Fibroblast of lung (primary cell): ENCODE measurements around the gene CCDC87. TPM values are rescaled to one million over a fixed set of nuclear protein-coding genes. Genes with fewer than 3 reads are reported as not detected.

Experiments used
- DNase-seq, 2 donors: peaks; one replicate each; pipeline versions ENCODE4 v3.0.0 to v3.0.0-alpha.2; 2010; ENCODE audit warnings: low read depth in 2 of 2
- H2AFZ ChIP-seq: 2 replicates; pipeline ENCODE4 v1.5.1; 2012; ENCODE audit warnings: low read length, control low read depth, inconsistent platforms
- H3K27ac ChIP-seq: 2 replicates; pipeline ENCODE4 v1.5.1; 2011; ENCODE audit warnings: low read length, control low read depth; ENCODE audit not compliant: insufficient read depth
- H3K27me3 ChIP-seq: 2 replicates; pipeline ENCODE4 v1.5.1; 2011; ENCODE audit warnings: mild to moderate bottlenecking, low read length; ENCODE audit not compliant: control insufficient read depth, insufficient read depth
- H3K36me3 ChIP-seq: 2 replicates; pipeline ENCODE4 v1.5.1; 2011; ENCODE audit warnings: low read length; ENCODE audit not compliant: control insufficient read depth, insufficient read depth
- H3K4me1 ChIP-seq: 2 replicates; pipeline ENCODE4 v1.5.1; 2011; ENCODE audit warnings: low read length; ENCODE audit not compliant: control insufficient read depth, insufficient read depth; ENCODE audit errors: extremely low read depth
- H3K4me2 ChIP-seq: 2 replicates; pipeline ENCODE4 v1.5.1; 2011; ENCODE audit warnings: low read length, control low read depth; ENCODE audit not compliant: insufficient read depth; ENCODE audit errors: extremely low read depth
- H3K4me3 ChIP-seq, 4 experiments: fragments of 200-600 bp in 1 of 4; sonication (generic) in 1 of 4; replicated peaks in 1 of 4; 2 replicates each; pipeline ENCODE4 v1.5.1; 2011 to 2016; ENCODE audit warnings: low read length in 4 of 4, low read depth in 3 of 4, mild to moderate bottlenecking in 3 of 4, control low read depth in 2 of 4, inconsistent platforms in 1 of 4, mixed read lengths in 1 of 4; ENCODE audit not compliant: insufficient read depth in 1 of 4; ENCODE audit errors: control extremely low read depth in 1 of 4
- H3K79me2 ChIP-seq: 2 replicates; pipeline ENCODE4 v1.5.1; 2012; ENCODE audit warnings: mild to moderate bottlenecking, low read length, inconsistent platforms; ENCODE audit not compliant: control insufficient read depth, insufficient read depth
- H3K9ac ChIP-seq: 2 replicates; pipeline ENCODE4 v1.5.1; 2011; ENCODE audit warnings: mild to moderate bottlenecking, low read length, control low read depth; ENCODE audit not compliant: insufficient read depth
- H3K9me3 ChIP-seq: 2 replicates; pipeline ENCODE4 v1.5.1; 2012; ENCODE audit warnings: low read depth, low read length; ENCODE audit not compliant: control insufficient read depth, insufficient read depth
- H4K20me1 ChIP-seq: 2 replicates; pipeline ENCODE4 v1.5.1; 2011; ENCODE audit warnings: low read length; ENCODE audit not compliant: control insufficient read depth, insufficient read depth; ENCODE audit errors: extremely low read depth
- CTCF ChIP-seq, 2 donors: IDR thresholded peaks in 1 of 2; conservative IDR thresholded peaks in 1 of 2; 1 replicate in 1 of 2; 2 replicates in 1 of 2; pipeline ENCODE4 v1.5.1; 2011 to 2012; ENCODE audit warnings: low read length in 2 of 2, control low read depth in 1 of 2, inconsistent platforms in 1 of 2, low read depth in 1 of 2, mild to moderate bottlenecking in 1 of 2
- EZH2 ChIP-seq: IDR thresholded peaks from 2 replicates; pipeline ENCODE4 v1.5.1; 2012; ENCODE audit warnings: low read length, control low read depth, mild to moderate bottlenecking; ENCODE audit errors: missing control alignments
- polyA plus RNA-seq, 2 donors: library from polyadenylated mRNA; depleted of rRNA in 1 of 2; stranded (reverse) in 1 of 2; unstranded in 1 of 2; fragments of >200 nt; gene quantifications; 2 replicates each; pipeline ENCODE4 v1.2.1, GENCODE V29; 2011 to 2012; ENCODE audit warnings: missing spikeins in 1 of 2
- total RNA-seq: library from RNA; depleted of rRNA; stranded (reverse); fragments of >200 nt; gene quantifications from 2 replicates; pipeline ENCODE4 v1.2.1, GENCODE V29; 2014

The CCDC87 gene
- total and polyA plus RNA-seq, 2 donors (not counting 1 experiment from before 2014, with no cell fraction given) = 0.11 to 0.33 TPM

DNA sequence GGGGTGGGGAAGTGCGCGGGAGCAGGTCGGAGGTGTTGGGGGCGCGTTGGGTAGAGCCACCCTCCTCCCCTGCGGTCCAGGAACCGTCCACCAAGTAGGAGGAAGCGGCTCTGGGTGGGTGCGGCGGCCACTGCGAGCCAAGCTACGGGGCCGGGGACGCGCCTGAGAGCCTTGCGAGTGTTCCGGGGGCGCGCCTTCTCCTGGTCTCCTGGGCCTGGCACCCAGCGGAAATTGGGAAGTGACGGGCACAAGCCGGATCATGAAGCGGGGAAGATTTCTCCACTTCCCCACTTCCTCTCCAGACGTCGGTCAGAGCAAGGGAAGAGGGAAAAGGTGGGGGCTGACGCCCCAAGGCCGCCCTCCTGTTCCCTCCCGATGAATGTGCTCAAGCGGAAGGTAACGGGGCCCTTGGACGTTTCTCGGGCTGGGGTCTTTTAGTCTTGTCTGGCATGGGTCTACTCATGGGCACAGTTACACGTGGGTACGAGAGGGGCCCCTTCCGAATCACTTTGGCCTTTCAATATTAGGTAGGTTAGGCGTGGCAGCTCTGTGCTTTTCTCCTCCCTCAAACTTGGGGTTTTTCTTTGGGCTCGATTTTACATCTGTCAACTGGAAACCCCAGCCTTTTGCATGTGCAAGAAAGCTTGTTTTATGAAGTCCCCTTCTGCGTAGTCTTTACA lies 24.4 kb upstream of the CCDC87 start:
- peak overlapping the region; percentile 97 for H3K4me2 ChIP-seq
- peak in 1 of 2 donors; percentile 62 for DNase-seq
- H3K27me3 ChIP-seq = no peaks in the 10 kb centered on the region
- H3K9ac ChIP-seq = peak overlapping the region; percentile 96
- no peaks in the 10 kb centered on the region for H3K4me1 ChIP-seq
- H3K4me3 ChIP-seq = peak overlapping the region; percentile 81 to 92 (median 86)
- H3K27ac ChIP-seq = peak overlapping the region; percentile 97
- no peaks in the 10 kb centered on the region for H3K9me3 ChIP-seq
- TF ChIP-seq CTCF (conservative IDR thresholded peaks at IDR 0.05 in 1 of 2, IDR thresholded peaks at IDR 0.05 in 1 of 2; ENCODE audit: low read depth in 1 of 2, low read length in 2 of 2) (no peak), EZH2 (no peak)
- H4K20me1 ChIP-seq = peaks cover 2% of the 10 kb centered on the region
- H3K36me3 ChIP-seq = no peaks in the 10 kb centered on the region
- H3K79me2 ChIP-seq = peaks cover 57% of the 10 kb centered on the region
- H2AFZ ChIP-seq = no peak overlapping the region

- TF ChIP-seq EZH2 (no peak), CTCF (conservative IDR thresholded peaks at IDR 0.05 in 1 of 2, IDR thresholded peaks at IDR 0.05 in 1 of 2; ENCODE audit: low read depth in 1 of 2, low read length in 2 of 2) (no peak)
- Histone ChIP-seq H4K20me1 (peaks cover 2% of the 10 kb centered on the region), H3K9me3 (no peaks in the 10 kb centered on the region), H3K9ac (peak within 1 kb of the TSS; percentile 96), H3K27ac (peak within 1 kb of the TSS; percentile 97), H3K27me3 (no peaks in the 10 kb centered on the region), H3K4me3 (peak within 1 kb of the TSS; percentile 81 to 92 (median 86)), H3K4me1 (no peaks in the 10 kb centered on the region), H3K4me2 (peak within 1 kb of the TSS; percentile 97), H3K36me3 (no peaks in the 10 kb centered on the region), H3K79me2 (peaks cover 50% of the 10 kb centered on the region), H2AFZ (peak within 1 kb of the TSS; percentile 74)
- DNase-seq = peak; percentile 99
Measured at GRCh38 chr11:66616379-66617154, 23.7 kb upstream of the CCDC87 start, which contains the start of gene RBM14. RBM14 (plus strand) TSS chr11:66616630; CDS start chr11:66616721, 91 bp downstream.

DNA sequence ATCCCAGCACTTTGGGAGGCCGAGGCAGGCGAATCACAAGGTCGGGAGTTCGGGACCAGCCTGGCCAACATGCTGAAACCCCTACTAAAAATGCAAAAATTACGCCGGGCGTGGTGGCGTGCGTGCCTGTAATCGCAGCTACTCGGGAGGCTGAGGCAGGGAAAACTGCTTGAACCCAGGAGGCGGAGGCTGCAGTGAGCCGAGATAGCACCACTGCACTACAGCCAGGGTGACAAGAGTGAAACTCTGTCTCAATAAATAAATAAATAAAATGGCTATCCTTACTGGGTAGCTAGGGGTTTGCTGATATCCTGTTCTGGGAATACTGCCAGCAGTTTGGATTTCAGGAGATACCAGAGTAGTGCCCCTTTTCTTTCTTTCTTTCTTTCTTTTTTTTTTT lies 21.2 kb upstream of the CCDC87 start:
- Histone ChIP-seq H3K36me3 (no peaks in the 10 kb centered on the region), H3K9ac (no peak overlapping the region), H3K4me1 (no peaks in the 10 kb centered on the region), H4K20me1 (peaks cover 2% of the 10 kb centered on the region), H3K4me2 (no peak overlapping the region), H3K27me3 (no peaks in the 10 kb centered on the region), H3K9me3 (no peaks in the 10 kb centered on the region), H3K27ac (no peak overlapping the region), H2AFZ (no peak overlapping the region), H3K79me2 (peaks cover 26% of the 10 kb centered on the region), H3K4me3 (no peak overlapping the region)
- DNase-seq = no peak
- no peak for TF ChIP-seq EZH2
